HepG2 (cell line): ENCODE measurements around the gene ASTN2. TPM values are rescaled to one million over a fixed set of nuclear protein-coding genes. Genes with fewer than 3 reads are reported as not detected.

Experiments used
- ATAC-seq: fragments of 200-7000 bp; cut with Tn5 transposase; 3 replicates; pipeline ENCODE4 v1.9.1; 2020; ENCODE audit warnings: mild to moderate bottlenecking, moderate library complexity
- BruUV-seq: library from RNA; stranded (reverse); fragments of 400-500 nt; replicated peaks from 2 replicates; lab custom pipeline; 2021; lab: Mats Ljungman, UMichigan
- CTCF ChIA-PET: fragments of 300-600 bp; formaldehyde crosslinking; extraction: SDS; loops from one replicate; lab custom pipeline; 2021; ENCODE audit warnings: low total read pairs, inconsistent platforms, low intra/inter-chr PET ratio; lab: Yijun Ruan, JAX
- POLR2A ChIA-PET: fragments of 350-600 bp; sonication (Branson Sonifier 250); formaldehyde crosslinking; loops from one replicate; lab custom pipeline; 2020; ENCODE audit warnings: antibody characterized with exemption, inconsistent platforms; lab: Yijun Ruan, JAX
- DNase-seq: peaks from one replicate; pipeline ENCODE4 v3.0.0-alpha.2; 2015; ENCODE audit warnings: low spot score
- FAIRE-seq: peaks from 3 replicates; lab custom pipeline; 2011; peaks lifted over from hg19 to GRCh38; lab: Jason Lieb, UNC
- H2AFZ ChIP-seq: one replicate; pipeline ENCODE4 v1.6.1; 2011; ENCODE audit warnings: low read length, inconsistent platforms
- H3K27ac ChIP-seq: fragments of 300-600 bp; 3 replicates; pipeline ENCODE4 v1.8.0; 2011; ENCODE audit warnings: mixed run types, mild to moderate bottlenecking, mixed read lengths, low read length, inconsistent platforms; ENCODE audit not compliant: insufficient read depth; ENCODE audit errors: extremely low read length
- H3K27me3 ChIP-seq, 2 experiments: fragments of 200-600 bp in 1 of 2; 2 replicates in 1 of 2; 3 replicates in 1 of 2; pipeline versions ENCODE4 v1.6.0 to v1.8.0; 2011; ENCODE audit warnings: low read length in 2 of 2, mild to moderate bottlenecking in 2 of 2, moderate library complexity in 2 of 2, inconsistent platforms in 1 of 2; ENCODE audit not compliant: insufficient read depth in 2 of 2, control insufficient read depth in 1 of 2
- H3K36me3 ChIP-seq, 2 experiments: fragments of 200-600 bp in 1 of 2; replicated peaks in 1 of 2; 2 replicates in 1 of 2; 3 replicates in 1 of 2; pipeline versions ENCODE4 v1.5.1 to v1.8.0; 2011; ENCODE audit warnings: low read length in 2 of 2, inconsistent platforms in 1 of 2; ENCODE audit not compliant: insufficient read depth in 2 of 2, control insufficient read depth in 1 of 2
- H3K4me1 ChIP-seq: 2 replicates; pipeline ENCODE4 v1.5.1; 2012; ENCODE audit warnings: low read length, inconsistent platforms; ENCODE audit not compliant: insufficient read depth
- H3K4me2 ChIP-seq: 2 replicates; pipeline ENCODE4 v1.6.0; 2011; ENCODE audit warnings: low read depth, low read length, inconsistent platforms
- H3K4me3 ChIP-seq, 3 experiments: fragments of 200-600 bp in 1 of 3; sonication (generic), shearing (Covaris generic) in 1 of 3; replicated peaks in 1 of 3; 2 replicates each; pipeline ENCODE4 v1.5.1; 2011 to 2016; ENCODE audit warnings: low read length in 3 of 3, inconsistent platforms in 2 of 3, low read depth in 2 of 3, mild to moderate bottlenecking in 2 of 3, control low read depth in 1 of 3, mixed read lengths in 1 of 3; ENCODE audit not compliant: insufficient read depth in 1 of 3
- H3K79me2 ChIP-seq: one replicate; pipeline ENCODE4 v1.6.1; 2011; ENCODE audit warnings: low read length, inconsistent platforms; ENCODE audit not compliant: insufficient read depth
- H3K9ac ChIP-seq: 2 replicates; pipeline ENCODE4 v1.6.0; 2011; ENCODE audit warnings: mild to moderate bottlenecking, low read depth, low read length, inconsistent platforms; ENCODE audit not compliant: insufficient read depth
- H3K9me3 ChIP-seq: 2 replicates; pipeline ENCODE4 v1.5.1; 2012; ENCODE audit warnings: mild to moderate bottlenecking, low read length
- H4K20me1 ChIP-seq: 2 replicates; pipeline ENCODE4 v1.6.0; 2011; ENCODE audit warnings: inconsistent platforms, mild to moderate bottlenecking, low read length, moderate library complexity; ENCODE audit not compliant: insufficient read depth
- BHLHE40 ChIP-seq: IDR thresholded peaks from 2 replicates; pipeline ENCODE4 v1.6.1; 2011; ENCODE audit warnings: low read length, improper control_type of control experiment
- KLF9 ChIP-seq: IDR thresholded peaks from 2 replicates; pipeline ENCODE4 v1.6.1; 2016; ENCODE audit warnings: low read depth
- SETDB1 ChIP-seq: sonication (generic); formaldehyde crosslinking; IDR thresholded peaks from 2 replicates; pipeline ENCODE4 v1.5.1; 2020; ENCODE audit warnings: missing genetic modification reagents, mild to moderate bottlenecking, borderline replicate concordance
- YY1 ChIP-seq: IDR thresholded peaks from 2 replicates; pipeline ENCODE4 v1.6.1; 2011; ENCODE audit warnings: low read length, low read depth, moderate library complexity, mild to moderate bottlenecking; ENCODE audit not compliant: insufficient read depth, insufficient replicate concordance
- ZNF768 ChIP-seq: sonication (generic); formaldehyde crosslinking; IDR thresholded peaks from 2 replicates; pipeline ENCODE4 v1.4.0; 2020; ENCODE audit warnings: missing genetic modification reagents
- WGBS: methylation state at CpG from one replicate; pipeline ENCODE4 v1.1.6; 2017; ENCODE audit warnings: low lambda C conversion rate; 5-methylcytosine and 5-hydroxymethylcytosine counted together
- in situ Hi-C: cut with HindIII; loops from 2 replicates; pipeline ENCODE4 v1.10.0; 2017; ENCODE audit warnings: low pct_unique_long_range_greater_than_20kb; ENCODE audit not compliant: extremely low pct_ligation_motif_present
- intact Hi-C: fragments of 100-400 bp; cut with micrococcal nuclease; formaldehyde crosslinking; loops from one replicate; pipeline ENCODE4 v1.10.0; 2022; ENCODE audit not compliant: unreplicated experiment
- polyA plus RNA-seq, 8 experiments: library from polyadenylated mRNA; depleted of rRNA in 3 of 8; stranded (reverse) in 7 of 8; unstranded in 1 of 8; fragments of >200 nt; fragmentation: Illumina TruSeq in 4 of 8; extraction: Trizol in 4 of 8; gene quantifications; 2 replicates each; pipeline versions ENCODE4 v1.2.1 to v1.2.3, GENCODE V29; 2011 to 2016; ENCODE audit warnings: low read depth in 4 of 8, missing spikeins in 1 of 8, mixed read lengths in 1 of 8; ENCODE audit not compliant: insufficient read depth in 1 of 8
- total RNA-seq, 5 experiments: library from RNA; depleted of rRNA; stranded (reverse); fragments of >200 nt; fragmentation: Illumina TruSeq; extraction: Trizol; gene quantifications; 2 replicates each; pipeline ENCODE4 v1.2.3, GENCODE V29; 2016; ENCODE audit warnings: low read depth in 1 of 5
- TF ChIP-seq, protein P1 (sequence below): sonication (generic); formaldehyde crosslinking; IDR thresholded peaks from 2 replicates; pipeline ENCODE4 v1.9.0; 2021; ENCODE audit warnings: missing genetic modification reagents, borderline replicate concordance

The ASTN2 gene
- total and polyA plus RNA-seq, 2 of the 13 experiments (the other 11 are each of a cell fraction or from before 2014, with no cell fraction given) = 5.2 to 13.5 TPM

DNA sequence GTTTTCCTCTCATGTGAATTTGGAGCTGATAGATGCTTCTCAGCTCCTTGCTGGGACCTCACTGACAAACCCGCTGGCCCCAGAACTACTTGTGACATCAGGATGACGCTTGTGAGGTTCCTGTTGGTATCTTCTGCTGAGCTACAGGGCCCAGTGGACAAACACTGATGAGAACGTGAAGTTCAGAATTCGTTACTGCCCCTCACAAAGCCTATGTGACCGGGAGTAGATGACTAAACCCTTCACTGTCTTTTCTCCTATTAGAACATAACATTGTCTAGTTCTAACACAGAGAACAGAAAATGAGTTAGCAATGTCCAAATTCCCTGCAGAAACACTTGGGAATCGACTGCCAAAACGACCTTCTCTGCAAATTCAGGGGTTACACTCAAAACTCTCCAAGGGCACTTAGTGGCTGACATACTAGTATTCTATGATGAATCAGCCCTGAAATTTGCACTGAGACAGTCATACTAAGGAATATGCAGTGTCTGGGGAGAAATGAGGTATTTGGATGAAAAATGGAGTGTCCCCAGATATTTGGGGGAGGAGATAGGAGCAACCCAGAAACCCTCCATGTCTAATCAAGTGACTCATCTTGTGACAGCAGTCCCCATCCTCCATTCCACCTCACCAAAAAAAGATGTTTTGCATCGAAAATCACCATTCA is 871.0 kb downstream of the ASTN2 start:
- CTCF ChIA-PET = no interaction called here
- in situ Hi-C loops = no loop called here

More for the DNA sequence above, 871.0 kb downstream of the ASTN2 start:
- no peaks in the 10 kb centered on the region for H3K27me3 ChIP-seq
- H3K4me3 ChIP-seq = no peak overlapping the region
- H3K4me1 ChIP-seq = peaks cover 45% of the 10 kb centered on the region
- POLR2A ChIA-PET = no interaction called here
- H3K36me3 ChIP-seq = no peaks in the 10 kb centered on the region
- H3K4me2 ChIP-seq = no peak overlapping the region
- intact Hi-C loops = no loop called here
- WGBS = 92% methylated on average over 8 of the region's 8 CpGs
- FAIRE-seq = no peak
- TF ChIP-seq, protein P1, sequence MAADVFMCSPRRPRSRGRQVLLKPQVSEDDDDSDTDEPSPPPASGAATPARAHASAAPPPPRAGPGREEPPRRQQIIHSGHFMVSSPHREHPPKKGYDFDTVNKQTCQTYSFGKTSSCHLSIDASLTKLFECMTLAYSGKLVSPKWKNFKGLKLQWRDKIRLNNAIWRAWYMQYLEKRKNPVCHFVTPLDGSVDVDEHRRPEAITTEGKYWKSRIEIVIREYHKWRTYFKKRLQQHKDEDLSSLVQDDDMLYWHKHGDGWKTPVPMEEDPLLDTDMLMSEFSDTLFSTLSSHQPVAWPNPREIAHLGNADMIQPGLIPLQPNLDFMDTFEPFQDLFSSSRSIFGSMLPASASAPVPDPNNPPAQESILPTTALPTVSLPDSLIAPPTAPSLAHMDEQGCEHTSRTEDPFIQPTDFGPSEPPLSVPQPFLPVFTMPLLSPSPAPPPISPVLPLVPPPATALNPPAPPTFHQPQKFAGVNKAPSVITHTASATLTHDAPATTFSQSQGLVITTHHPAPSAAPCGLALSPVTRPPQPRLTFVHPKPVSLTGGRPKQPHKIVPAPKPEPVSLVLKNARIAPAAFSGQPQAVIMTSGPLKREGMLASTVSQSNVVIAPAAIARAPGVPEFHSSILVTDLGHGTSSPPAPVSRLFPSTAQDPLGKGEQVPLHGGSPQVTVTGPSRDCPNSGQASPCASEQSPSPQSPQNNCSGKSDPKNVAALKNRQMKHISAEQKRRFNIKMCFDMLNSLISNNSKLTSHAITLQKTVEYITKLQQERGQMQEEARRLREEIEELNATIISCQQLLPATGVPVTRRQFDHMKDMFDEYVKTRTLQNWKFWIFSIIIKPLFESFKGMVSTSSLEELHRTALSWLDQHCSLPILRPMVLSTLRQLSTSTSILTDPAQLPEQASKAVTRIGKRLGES (CRISPR knock-in tag) = no peak
- TF ChIP-seq KLF9 (CRISPR knock-in tag) = no peak
- no peak for TF ChIP-seq YY1
- no peak for TF ChIP-seq BHLHE40
- no peak for TF ChIP-seq ZNF768 (CRISPR knock-in tag)
- TF ChIP-seq SETDB1 (CRISPR knock-in tag) = no peak
- DNase-seq = no peak
- H3K9ac ChIP-seq = no peak overlapping the region
- H3K79me2 ChIP-seq = no peaks in the 10 kb centered on the region
- no peak overlapping the region for H2AFZ ChIP-seq
- H3K9me3 ChIP-seq = no peaks in the 10 kb centered on the region
- no peak for ATAC-seq
- H4K20me1 ChIP-seq = no peaks in the 10 kb centered on the region
- no peak overlapping the region for H3K27ac ChIP-seq
- no TSS peak for BruUV-seq
